Hematopoietic multipotent progenitor cell (in vitro differentiated cells): Measurements from ENCODE around the gene SLBP. TPM values are rescaled to one million over a fixed set of nuclear protein-coding genes. Genes with fewer than 3 reads are reported as not detected.
"Not testable (repeated sequence)": the region's sequence is repeated elsewhere in the genome, so short reads cannot be mapped to it uniquely, and the experiment has no call there.

Experiments used
- DNase-seq, 3 donors: peaks; one replicate each; pipeline ENCODE4 v3.0.0-alpha.2; 2011 to 2015; ENCODE audit warnings: low read depth in 2 of 3, low spot score in 2 of 3
- total RNA-seq: library from RNA; depleted of rRNA; stranded (reverse); fragments of >200 nt; gene quantifications from one replicate; pipeline ENCODE4 v1.2.3, GENCODE V29; 2012

Gene SLBP
- total RNA-seq, 1 donor: 39.0 TPM

- DNase-seq: no peak
Measured at GRCh38 chr4:1714303-1715001, 2.3 kb upstream of the SLBP start.

- DNase-seq: no peak
Measured at GRCh38 chr4:1713003-1713851, 1.1 kb upstream of the SLBP start.

- DNase-seq: no peak
Measured at GRCh38 chr4:1711571-1712215, 426 bp downstream of the SLBP start.

GRCh38 chr4:1711055-1711570, 1.0 kb downstream of the SLBP start:
- DNase-seq: no peak

- no peak for DNase-seq
Measured at GRCh38 chr4:1708581-1708980, 3.5 kb downstream of the SLBP start.

- DNase-seq: no peak
Measured at GRCh38 chr4:1706358-1706757, 5.8 kb downstream of the SLBP start.

- DNase-seq: no peak
Measured at GRCh38 chr4:1705732-1706131, 6.4 kb downstream of the SLBP start.

GRCh38 chr4:1703867-1704266, 8.3 kb downstream of the SLBP start:
- DNase-seq: no peak

GRCh38 chr4:1701671-1702070, 10.4 kb downstream of the SLBP start:
- DNase-seq: not testable (repeated sequence)

- DNase-seq: no peak
Measured at GRCh38 chr4:1695913-1696312, 16.2 kb downstream of the SLBP start.

GRCh38 chr4:1693131-1693896, 18.8 kb downstream of the SLBP start:
- DNase-seq: peak; percentile 62 to 88 (median 77)

- no peak for DNase-seq
Measured at GRCh38 chr4:1691737-1692373, 20.3 kb downstream of the SLBP start.

- no peak for DNase-seq
Measured at GRCh38 chr4:1690698-1691097, 21.4 kb downstream of the SLBP start.

- DNase-seq: no peak
Measured at GRCh38 chr4:1686440-1687036, 25.6 kb downstream of the SLBP start.

GRCh38 chr4:1685235-1686150, 26.6 kb downstream of the SLBP start:
- DNase-seq: no peak

- DNase-seq: no peak
Measured at GRCh38 chr4:1684506-1685234, 27.4 kb downstream of the SLBP start.

GRCh38 chr4:1683736-1684505, 28.2 kb downstream of the SLBP start, which contains the start of gene FAM53A:
Gene FAM53A (minus strand): TSS chr4:1684313. CDS start chr4:1668741, 15,572 bp downstream.
- DNase-seq: peak; percentile 80 to 90 (median 89)
